ENCODE measurements around the gene DPP10.
"Not testable (repeated sequence)": the region's sequence is repeated elsewhere in the genome, so short reads cannot be mapped to it uniquely, and the experiment has no call there.

DPP10 gene

DNA sequence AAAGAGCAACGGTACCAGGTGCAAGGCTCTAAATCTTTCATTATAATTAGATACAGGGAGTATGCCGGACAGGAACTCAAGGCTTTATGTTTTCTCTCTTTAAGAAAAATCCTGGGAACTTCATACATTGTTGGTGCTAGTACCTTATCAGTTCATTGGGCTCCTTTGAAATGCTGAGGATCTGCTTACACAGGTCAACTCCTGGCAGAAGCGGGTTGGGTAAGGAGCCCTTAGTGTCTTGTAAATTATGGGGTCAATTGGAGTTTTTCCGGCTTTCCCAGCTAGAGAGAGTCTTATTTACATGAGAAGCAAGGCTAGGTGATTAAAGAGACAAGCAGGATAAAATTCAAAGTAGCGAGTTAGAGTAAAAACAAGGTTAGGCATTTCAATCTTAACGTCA is 998.3 kb downstream of the DPP10 start:
- not testable (repeated sequence) for H3K27ac ChIP-seq (replicated peaks; ENCODE audit: low read length); H3K4me2 ChIP-seq (ENCODE audit: insufficient read depth, low read length, poor library complexity, severe bottlenecking); H3K9ac ChIP-seq (ENCODE audit: low read depth, low read length, poor library complexity); H3K4me3 ChIP-seq (ENCODE audit: low read length in 2 of 2); H2AK5ac ChIP-seq (ENCODE audit: low read depth, low read length); H2BK15ac ChIP-seq (ENCODE audit: low read length); DNase-seq (ENCODE audit: low spot score); H3K36me3 ChIP-seq (replicated peaks in 1 of 2; ENCODE audit: control insufficient read depth in 2 of 2, insufficient read depth in 2 of 2, low read length in 2 of 2); H3K4ac ChIP-seq (ENCODE audit: low read length); H3K9me3 ChIP-seq (replicated peaks in 1 of 2; ENCODE audit: control insufficient read depth in 2 of 2, insufficient read depth in 1 of 2, low read depth in 1 of 2, low read length in 2 of 2); H3K23ac ChIP-seq (ENCODE audit: low read depth, low read length, poor library complexity); H4K8ac ChIP-seq (ENCODE audit: low read depth, low read length); H4K91ac ChIP-seq (ENCODE audit: low read depth, low read length, poor library complexity); H2BK120ac ChIP-seq (ENCODE audit: low read depth, low read length); H2BK5ac ChIP-seq (ENCODE audit: low read length); H3K18ac ChIP-seq (ENCODE audit: low read length); H2AFZ ChIP-seq (ENCODE audit: low read length); H3K4me1 ChIP-seq (ENCODE audit: control insufficient read depth in 2 of 2, insufficient read depth in 1 of 2, low read depth in 1 of 2, low read length in 2 of 2); H3K79me1 ChIP-seq (ENCODE audit: low read depth, low read length); H3K27me3 ChIP-seq (ENCODE audit: control insufficient read depth in 3 of 3, insufficient read depth in 3 of 3, low read depth in 1 of 3, low read length in 3 of 3); H2BK12ac ChIP-seq (ENCODE audit: low read length); H3K14ac ChIP-seq (ENCODE audit: low read length)
- no CpG with 5 or more reads among the region's 6 CpGs for WGBS, 2 donors (ENCODE audit: extremely low coverage in 2 of 2, insufficient read length in 2 of 2, insufficient replicate concordance in 1 of 2)

DNA sequence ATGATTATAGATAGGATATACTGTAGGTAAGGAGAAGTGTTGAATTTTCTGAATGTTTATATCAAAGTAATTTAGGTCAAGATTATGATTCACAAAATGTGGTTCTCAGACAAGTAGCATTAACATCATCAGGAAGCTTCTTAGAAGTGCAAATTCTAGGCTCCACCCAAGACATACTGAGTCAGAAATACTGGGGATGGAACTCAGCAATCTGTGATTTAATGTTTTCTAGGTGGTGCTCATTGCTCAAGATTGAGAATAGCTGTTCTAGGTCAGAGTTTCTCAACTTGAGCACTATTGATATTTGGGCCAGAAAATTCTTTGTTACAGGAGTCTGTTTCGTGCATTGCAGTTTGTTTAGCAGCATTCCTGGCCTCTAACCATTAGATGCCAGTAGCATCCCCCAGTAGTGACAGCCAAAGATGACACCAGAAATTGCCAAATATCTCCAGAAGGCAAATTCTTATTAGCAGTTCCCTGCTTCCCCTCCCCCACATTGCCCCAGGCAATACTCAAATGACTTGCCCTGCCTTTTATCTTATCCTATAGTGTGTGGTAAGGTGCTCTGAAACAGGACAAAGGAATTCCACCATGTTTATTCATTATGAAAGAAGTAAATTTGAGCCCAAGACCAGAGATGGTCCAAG is 1001.2 kb downstream of the DPP10 start:
- DNase-seq (ENCODE audit: low spot score), result no peak
- Histone ChIP-seq H3K79me1 (ENCODE audit: low read depth, low read length) (no peaks in the 10 kb centered on the region), H3K14ac (ENCODE audit: low read length) (no peak overlapping the region), H3K4me1 (ENCODE audit: control insufficient read depth in 2 of 2, insufficient read depth in 1 of 2, low read depth in 1 of 2, low read length in 2 of 2) (no peaks in the 10 kb centered on the region), H2BK5ac (ENCODE audit: low read length) (no peak overlapping the region), H3K27ac (replicated peaks; ENCODE audit: low read length) (no peak overlapping the region), H4K8ac (ENCODE audit: low read depth, low read length) (no peak overlapping the region), H3K27me3 (ENCODE audit: control insufficient read depth in 3 of 3, insufficient read depth in 3 of 3, low read depth in 1 of 3, low read length in 3 of 3) (no peaks in the 10 kb centered on the region), H2AFZ (ENCODE audit: low read length) (no peak overlapping the region), H2AK5ac (ENCODE audit: low read depth, low read length) (no peak overlapping the region), H3K23ac (ENCODE audit: low read depth, low read length, poor library complexity) (no peak overlapping the region), H3K36me3 (replicated peaks in 1 of 2; ENCODE audit: control insufficient read depth in 2 of 2, insufficient read depth in 2 of 2, low read length in 2 of 2) (no peaks in the 10 kb centered on the region), H3K9me3 (replicated peaks in 1 of 2; ENCODE audit: control insufficient read depth in 2 of 2, insufficient read depth in 1 of 2, low read depth in 1 of 2, low read length in 2 of 2) (peaks cover 0 to 4% of the 10 kb centered on the region in 2 donors), H2BK120ac (ENCODE audit: low read depth, low read length) (no peak overlapping the region), H2BK12ac (ENCODE audit: low read length) (no peak overlapping the region), H4K91ac (ENCODE audit: low read depth, low read length, poor library complexity) (no peak overlapping the region), H3K18ac (ENCODE audit: low read length) (no peak overlapping the region), H3K9ac (ENCODE audit: low read depth, low read length, poor library complexity) (no peak overlapping the region), H3K4me3 (ENCODE audit: low read length in 2 of 2) (no peak overlapping the region), H3K4ac (ENCODE audit: low read length) (no peak overlapping the region), H2BK15ac (ENCODE audit: low read length) (no peak overlapping the region), H3K4me2 (ENCODE audit: insufficient read depth, low read length, poor library complexity, severe bottlenecking) (no peak overlapping the region)
- WGBS, 2 donors (ENCODE audit: extremely low coverage in 2 of 2, insufficient read length in 2 of 2, insufficient replicate concordance in 1 of 2), result no CpG with 5 or more reads among the region's 1 CpG

DNA sequence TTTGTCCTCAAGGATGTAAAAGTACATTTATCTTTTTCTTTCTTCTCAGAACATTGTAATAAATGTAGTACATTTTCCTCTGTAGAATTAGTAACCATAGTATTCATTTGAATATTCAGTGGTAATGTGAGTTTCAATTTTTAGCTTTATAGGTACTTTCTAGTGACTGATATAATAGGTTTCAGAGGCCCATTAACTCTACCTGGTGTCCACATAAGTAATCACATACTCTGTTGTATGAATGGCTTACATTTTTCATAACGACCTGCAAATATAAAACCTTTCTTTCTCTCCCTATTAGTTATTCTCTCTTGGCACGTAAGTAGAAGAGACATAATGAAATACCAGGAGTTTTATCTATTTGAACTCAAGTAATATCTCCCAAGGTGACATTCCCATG is 1017.6 kb downstream of the DPP10 start:
- Histone ChIP-seq H2BK5ac (ENCODE audit: low read length) (no peak overlapping the region), H3K18ac (ENCODE audit: low read length) (no peak overlapping the region), H3K36me3 (replicated peaks in 1 of 2; ENCODE audit: control insufficient read depth in 2 of 2, insufficient read depth in 2 of 2, low read length in 2 of 2) (no peaks in the 10 kb centered on the region), H3K27me3 (ENCODE audit: control insufficient read depth in 3 of 3, insufficient read depth in 3 of 3, low read depth in 1 of 3, low read length in 3 of 3) (no peaks in the 10 kb centered on the region), H2AK5ac (ENCODE audit: low read depth, low read length) (no peak overlapping the region), H3K23ac (ENCODE audit: low read depth, low read length, poor library complexity) (no peak overlapping the region), H3K9me3 (replicated peaks in 1 of 2; ENCODE audit: control insufficient read depth in 2 of 2, insufficient read depth in 1 of 2, low read depth in 1 of 2, low read length in 2 of 2) (no peaks in the 10 kb centered on the region), H2BK15ac (ENCODE audit: low read length) (no peak overlapping the region), H3K79me1 (ENCODE audit: low read depth, low read length) (no peaks in the 10 kb centered on the region), H2BK120ac (ENCODE audit: low read depth, low read length) (no peak overlapping the region), H3K4me2 (ENCODE audit: insufficient read depth, low read length, poor library complexity, severe bottlenecking) (no peak overlapping the region), H3K14ac (ENCODE audit: low read length) (no peak overlapping the region), H2BK12ac (ENCODE audit: low read length) (no peak overlapping the region), H3K4me3 (ENCODE audit: low read length in 2 of 2) (no peak overlapping the region), H3K27ac (replicated peaks; ENCODE audit: low read length) (no peak overlapping the region), H4K8ac (ENCODE audit: low read depth, low read length) (no peak overlapping the region), H4K91ac (ENCODE audit: low read depth, low read length, poor library complexity) (no peak overlapping the region), H2AFZ (ENCODE audit: low read length) (no peak overlapping the region), H3K4ac (ENCODE audit: low read length) (no peak overlapping the region), H3K4me1 (ENCODE audit: control insufficient read depth in 2 of 2, insufficient read depth in 1 of 2, low read depth in 1 of 2, low read length in 2 of 2) (no peaks in the 10 kb centered on the region), H3K9ac (ENCODE audit: low read depth, low read length, poor library complexity) (no peak overlapping the region)
- DNase-seq (ENCODE audit: low spot score), result no peak
- WGBS, 2 donors (ENCODE audit: extremely low coverage in 2 of 2, insufficient read length in 2 of 2, insufficient replicate concordance in 1 of 2), result no CpG with 5 or more reads among the region's 2 CpGs

DNA sequence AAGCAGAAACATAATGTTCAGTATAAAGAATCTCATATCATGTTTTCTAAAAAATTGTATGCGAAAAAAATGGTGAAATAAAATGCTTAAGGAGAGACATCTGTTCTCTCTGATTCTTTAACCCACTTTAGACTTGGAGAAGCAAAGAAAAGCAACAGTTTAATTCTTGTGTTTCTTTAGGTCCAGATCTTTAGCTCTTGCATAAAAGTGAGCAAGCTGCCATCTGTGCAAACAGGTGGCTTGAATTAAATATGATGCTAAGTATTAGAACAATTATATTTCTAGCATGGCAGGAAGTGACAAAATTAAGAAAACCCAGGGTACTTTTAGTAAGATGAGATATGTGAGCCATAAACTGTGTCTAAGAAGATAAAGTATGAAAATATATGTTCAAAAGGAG is 1038.3 kb downstream of the DPP10 start:
- Histone ChIP-seq H4K8ac (ENCODE audit: low read depth, low read length) (no peak overlapping the region), H3K27me3 (ENCODE audit: control insufficient read depth in 3 of 3, insufficient read depth in 3 of 3, low read depth in 1 of 3, low read length in 3 of 3) (no peaks in the 10 kb centered on the region), H2AFZ (ENCODE audit: low read length) (no peak overlapping the region), H2BK120ac (ENCODE audit: low read depth, low read length) (no peak overlapping the region), H3K27ac (replicated peaks; ENCODE audit: low read length) (no peak overlapping the region), H2AK5ac (ENCODE audit: low read depth, low read length) (no peak overlapping the region), H3K4me2 (ENCODE audit: insufficient read depth, low read length, poor library complexity, severe bottlenecking) (no peak overlapping the region), H3K4me1 (ENCODE audit: control insufficient read depth in 2 of 2, insufficient read depth in 1 of 2, low read depth in 1 of 2, low read length in 2 of 2) (no peaks in the 10 kb centered on the region), H2BK15ac (ENCODE audit: low read length) (no peak overlapping the region), H3K18ac (ENCODE audit: low read length) (no peak overlapping the region), H3K9me3 (replicated peaks in 1 of 2; ENCODE audit: control insufficient read depth in 2 of 2, insufficient read depth in 1 of 2, low read depth in 1 of 2, low read length in 2 of 2) (no peaks in the 10 kb centered on the region), H3K9ac (ENCODE audit: low read depth, low read length, poor library complexity) (no peak overlapping the region), H2BK5ac (ENCODE audit: low read length) (no peak overlapping the region), H2BK12ac (ENCODE audit: low read length) (no peak overlapping the region), H3K23ac (ENCODE audit: low read depth, low read length, poor library complexity) (no peak overlapping the region), H3K36me3 (replicated peaks in 1 of 2; ENCODE audit: control insufficient read depth in 2 of 2, insufficient read depth in 2 of 2, low read length in 2 of 2) (no peaks in the 10 kb centered on the region), H3K4ac (ENCODE audit: low read length) (no peak overlapping the region), H3K4me3 (ENCODE audit: low read length in 2 of 2) (no peak overlapping the region), H3K79me1 (ENCODE audit: low read depth, low read length) (no peaks in the 10 kb centered on the region), H3K14ac (ENCODE audit: low read length) (no peak overlapping the region), H4K91ac (ENCODE audit: low read depth, low read length, poor library complexity) (no peak overlapping the region)
- DNase-seq (ENCODE audit: low spot score), result no peak
- no CpG with 5 or more reads among the region's 1 CpG for WGBS, 2 donors (ENCODE audit: extremely low coverage in 2 of 2, insufficient read length in 2 of 2, insufficient replicate concordance in 1 of 2)
